GM12873 (cell line): ENCODE results near the gene ZWILCH.

ENCODE experiments used
- CTCF ChIP-seq: IDR thresholded peaks from 2 replicates; pipeline ENCODE4 v1.5.1; 2012; ENCODE audit warnings: low read depth, mild to moderate bottlenecking, moderate library complexity, low read length, control low read depth; ENCODE audit not compliant: insufficient read depth; ENCODE audit errors: missing control alignments

Gene ZWILCH

GRCh38 chr15:66484539-66485112 is 20.5 kb upstream of the ZWILCH start:
- no peak for TF ChIP-seq CTCF

- TF ChIP-seq CTCF: no peak
Observed at GRCh38 chr15:66486887-66487286, 18.2 kb upstream of the ZWILCH start.

GRCh38 chr15:66488525-66488924 is 16.6 kb upstream of the ZWILCH start:
- no peak for TF ChIP-seq CTCF

GRCh38 chr15:66489179-66489791 is 15.8 kb upstream of the ZWILCH start:
- TF ChIP-seq CTCF: no peak

- TF ChIP-seq CTCF: no peak
Observed at GRCh38 chr15:66491846-66492245, 13.3 kb upstream of the ZWILCH start.

- TF ChIP-seq CTCF: no peak
Observed at GRCh38 chr15:66494262-66494661, 10.9 kb upstream of the ZWILCH start.

GRCh38 chr15:66496951-66497501 is 8.1 kb upstream of the ZWILCH start:
- TF ChIP-seq CTCF: no peak
